ENCODE data around the gene PCK2.

DNA sequence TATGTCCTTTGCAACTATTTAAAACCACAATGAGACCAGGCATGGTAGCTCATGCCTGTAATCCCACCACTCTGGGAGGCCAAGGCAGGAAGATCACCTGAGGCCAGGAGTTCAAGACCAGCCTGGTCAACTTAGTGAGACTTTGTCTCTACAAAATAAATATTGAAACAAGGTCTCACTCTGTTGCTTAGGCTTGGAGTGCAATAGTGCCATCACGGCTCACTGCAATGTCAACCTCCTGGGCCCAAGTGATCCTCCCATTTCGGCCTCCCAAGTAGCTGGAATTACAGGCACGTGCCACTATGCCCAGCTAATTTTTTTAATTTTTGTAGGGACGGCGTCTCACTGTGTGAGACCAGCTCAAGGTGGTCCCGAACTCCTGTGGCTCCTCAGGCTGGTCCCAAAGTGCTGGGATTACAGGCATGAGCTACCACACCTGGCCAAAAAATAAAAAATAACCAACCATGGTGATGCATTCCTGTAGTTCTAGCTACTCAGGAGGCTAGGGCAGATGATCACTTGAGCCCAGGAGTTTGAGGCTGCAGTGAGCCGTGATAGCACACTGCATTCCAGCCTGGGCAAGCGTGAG is 35.4 kb downstream of the PCK2 start:
- TF ChIP-seq CTCF (conservative IDR thresholded peaks at IDR 0.05; ENCODE audit: low read length) (no peak), EZH2phosphoT487 (IDR thresholded peaks at IDR 0.05; ENCODE audit: borderline replicate concordance) (no peak)

All from Loucy (cell line).